GM18867 (cell line): ENCODE measurements around the gene TBL1XR1.

ENCODE experiments used
- ATAC-seq: cut with Tn5 transposase; IDR thresholded peaks from one replicate; pipeline ENCODE4 v1.9.1; 2021; ENCODE audit warnings: mild to moderate bottlenecking, moderate library complexity; ENCODE audit not compliant: unreplicated experiment

Gene TBL1XR1

GRCh38 chr3:176974279-176974678, 223.0 kb downstream of the TBL1XR1 start:
- no peak for ATAC-seq

DNA sequence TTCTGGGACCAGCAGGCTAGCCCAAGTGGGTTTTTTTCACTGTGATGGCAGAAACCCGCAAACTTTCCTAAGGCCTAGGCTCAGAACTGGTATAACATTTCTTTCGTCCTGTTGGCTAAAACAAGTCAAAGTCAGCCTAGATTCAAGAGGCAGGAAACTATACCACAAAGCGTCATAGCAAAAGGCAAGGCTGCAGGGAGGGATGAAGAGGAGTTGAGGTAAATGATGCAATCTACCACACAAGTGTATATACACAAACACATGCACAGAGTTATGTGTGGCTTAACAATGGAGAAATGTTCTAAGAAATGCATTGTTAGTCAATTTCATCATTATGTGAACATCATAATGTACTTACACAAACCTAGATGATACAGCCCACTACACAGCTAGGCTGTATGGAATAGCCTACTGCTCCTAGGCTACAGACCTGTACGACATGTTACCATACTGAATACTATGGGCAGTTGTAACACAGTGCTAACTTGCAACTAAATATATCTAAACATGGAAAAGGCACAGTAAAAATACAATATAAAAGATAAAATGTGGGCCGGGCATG, 225.6 kb downstream of the TBL1XR1 start:
- no peak for ATAC-seq

DNA sequence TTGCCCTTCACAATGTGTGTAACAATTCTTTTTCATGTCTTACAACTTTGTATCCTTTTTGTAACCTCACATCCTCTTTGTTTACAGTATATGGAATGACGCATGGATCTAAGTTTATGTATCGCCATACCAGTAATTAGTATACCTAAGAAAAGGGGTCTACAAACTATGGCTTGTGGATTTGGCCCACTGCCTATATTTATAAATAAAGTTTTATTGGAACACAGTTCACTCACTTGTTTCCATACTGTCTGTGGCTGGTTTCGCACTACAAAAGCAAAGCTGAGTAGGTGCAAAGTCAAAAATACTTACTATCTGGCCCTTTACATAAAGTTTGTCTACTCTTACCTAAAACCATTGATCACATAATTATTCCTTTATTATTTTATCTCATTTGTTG, 226.5 kb downstream of the TBL1XR1 start:
- ATAC-seq, result no peak

DNA sequence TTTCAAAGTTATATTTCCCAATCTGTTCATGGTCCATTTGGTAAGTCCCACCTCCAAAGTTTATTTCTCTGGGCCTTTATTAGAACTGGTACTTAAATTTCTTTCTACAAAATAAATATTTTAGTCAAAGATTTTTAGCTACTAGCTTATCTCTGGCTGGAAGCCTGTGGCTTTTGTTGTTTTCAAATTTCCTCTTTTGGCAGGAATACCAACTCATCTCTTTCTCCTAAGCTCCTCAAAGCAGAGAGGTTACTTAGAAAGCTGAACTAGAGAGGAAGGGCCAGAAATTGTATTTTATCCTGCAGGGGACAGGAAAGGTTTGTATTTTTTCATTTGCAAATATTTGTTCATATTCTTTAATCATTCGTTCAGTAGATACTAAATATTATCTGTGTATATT, 227.8 kb downstream of the TBL1XR1 start:
- no peak for ATAC-seq
